Peyer's patch (tissue), 4 donors: Measurements from ENCODE around the gene DVL3. TPM values are rescaled to one million over a fixed set of nuclear protein-coding genes. Genes with fewer than 3 reads are reported as not detected.

Experiments used
- DNase-seq, 3 donors: peaks; one replicate each; pipeline ENCODE4 v3.0.0-alpha.2; 2017 to 2019
- H3K27ac ChIP-seq, 4 donors: fragments of 200-600 bp; sonication (generic); one replicate each; pipeline ENCODE4 v1.5.1; 2016 to 2019
- H3K27me3 ChIP-seq, 2 donors: fragments of 200-600 bp; sonication (generic); one replicate each; pipeline ENCODE4 v1.5.1; 2019
- H3K36me3 ChIP-seq, 3 donors: fragments of 200-600 bp; sonication (generic); one replicate each; pipeline ENCODE4 v1.5.1; 2016 to 2019
- H3K4me1 ChIP-seq, 4 donors: fragments of 200-600 bp; sonication (generic); one replicate each; pipeline ENCODE4 v1.5.1; 2016 to 2019
- H3K4me3 ChIP-seq, 4 donors: fragments of 200-600 bp; sonication (generic); 1 replicate in 3 of 4; 2 replicates in 1 of 4; pipeline ENCODE4 v1.5.1; 2016 to 2019; ENCODE audit warnings: mild to moderate bottlenecking in 1 of 4
- H3K9me3 ChIP-seq, 4 donors: fragments of 200-600 bp; sonication (generic); one replicate each; pipeline ENCODE4 v1.5.1; 2016 to 2019; ENCODE audit warnings: mild to moderate bottlenecking in 1 of 4
- POLR2A ChIP-seq, 2 donors: fragments of 450-650 bp; IDR thresholded peaks; one replicate each; pipeline ENCODE4 v1.5.1; 2017; ENCODE audit warnings: antibody characterized with exemption in 2 of 2, mild to moderate bottlenecking in 2 of 2, moderate library complexity in 2 of 2
- total RNA-seq, 4 donors: library from RNA; depleted of rRNA; stranded (reverse); fragments of >200 nt; gene quantifications; one replicate each; pipeline ENCODE4 v1.1.0, GENCODE V29; 2016
- TF ChIP-seq, protein P1 (sequence below), 6 experiments: fragments of 450-650 bp in 4 of 6; fragments of 200-600 bp in 2 of 6; sonication (generic) in 1 of 6; IDR thresholded peaks; one replicate each; pipeline ENCODE4 v1.5.1; 2017 to 2019; ENCODE audit warnings: antibody characterized with exemption in 6 of 6, mild to moderate bottlenecking in 3 of 6, moderate library complexity in 1 of 6

Gene DVL3
- total RNA-seq, 4 donors from 2014 or later = 65.3 to 90.6 (median 76.7) TPM

GRCh38 chr3:184200825-184201224 is 45.6 kb downstream of the DVL3 start:
- TF ChIP-seq POLR2A (IDR thresholded peaks at IDR 0.05) = no peak
- TF ChIP-seq, protein P1, sequence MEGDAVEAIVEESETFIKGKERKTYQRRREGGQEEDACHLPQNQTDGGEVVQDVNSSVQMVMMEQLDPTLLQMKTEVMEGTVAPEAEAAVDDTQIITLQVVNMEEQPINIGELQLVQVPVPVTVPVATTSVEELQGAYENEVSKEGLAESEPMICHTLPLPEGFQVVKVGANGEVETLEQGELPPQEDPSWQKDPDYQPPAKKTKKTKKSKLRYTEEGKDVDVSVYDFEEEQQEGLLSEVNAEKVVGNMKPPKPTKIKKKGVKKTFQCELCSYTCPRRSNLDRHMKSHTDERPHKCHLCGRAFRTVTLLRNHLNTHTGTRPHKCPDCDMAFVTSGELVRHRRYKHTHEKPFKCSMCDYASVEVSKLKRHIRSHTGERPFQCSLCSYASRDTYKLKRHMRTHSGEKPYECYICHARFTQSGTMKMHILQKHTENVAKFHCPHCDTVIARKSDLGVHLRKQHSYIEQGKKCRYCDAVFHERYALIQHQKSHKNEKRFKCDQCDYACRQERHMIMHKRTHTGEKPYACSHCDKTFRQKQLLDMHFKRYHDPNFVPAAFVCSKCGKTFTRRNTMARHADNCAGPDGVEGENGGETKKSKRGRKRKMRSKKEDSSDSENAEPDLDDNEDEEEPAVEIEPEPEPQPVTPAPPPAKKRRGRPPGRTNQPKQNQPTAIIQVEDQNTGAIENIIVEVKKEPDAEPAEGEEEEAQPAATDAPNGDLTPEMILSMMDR (IDR thresholded peaks at IDR 0.05) = no peak
- H3K4me1 ChIP-seq = no peaks in the 10 kb centered on the region
- no peaks in the 10 kb centered on the region for H3K9me3 ChIP-seq
- H3K4me3 ChIP-seq = no peak overlapping the region
- no peak overlapping the region for H3K27ac ChIP-seq
- H3K36me3 ChIP-seq = peaks cover 0 to 7% (median 0%) of the 10 kb centered on the region in 3 donors
- H3K27me3 ChIP-seq = no peaks in the 10 kb centered on the region
- no peak for DNase-seq

DNA sequence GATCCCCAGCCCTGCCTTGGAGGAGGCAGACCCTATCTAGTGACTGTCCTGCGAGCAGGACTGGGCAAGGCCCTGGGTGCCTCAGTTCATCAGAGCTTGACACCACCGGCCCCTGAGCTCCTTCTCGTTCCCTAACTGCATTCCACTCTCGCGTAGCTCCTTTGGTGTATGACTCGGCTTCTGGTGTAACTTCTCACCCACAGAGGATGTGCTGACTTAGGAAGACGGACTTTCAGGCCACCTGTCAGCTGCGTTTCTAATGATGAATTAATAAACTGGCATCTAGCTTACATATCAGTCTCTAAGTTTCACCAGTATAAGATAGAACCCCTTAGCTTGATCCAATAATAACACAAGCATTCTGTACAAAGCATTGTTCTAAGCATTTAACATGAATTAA is 48.3 kb downstream of the DVL3 start:
- Histone ChIP-seq H3K27me3 (no peaks in the 10 kb centered on the region), H3K27ac (no peak overlapping the region), H3K36me3 (no peaks in the 10 kb centered on the region)

DNA sequence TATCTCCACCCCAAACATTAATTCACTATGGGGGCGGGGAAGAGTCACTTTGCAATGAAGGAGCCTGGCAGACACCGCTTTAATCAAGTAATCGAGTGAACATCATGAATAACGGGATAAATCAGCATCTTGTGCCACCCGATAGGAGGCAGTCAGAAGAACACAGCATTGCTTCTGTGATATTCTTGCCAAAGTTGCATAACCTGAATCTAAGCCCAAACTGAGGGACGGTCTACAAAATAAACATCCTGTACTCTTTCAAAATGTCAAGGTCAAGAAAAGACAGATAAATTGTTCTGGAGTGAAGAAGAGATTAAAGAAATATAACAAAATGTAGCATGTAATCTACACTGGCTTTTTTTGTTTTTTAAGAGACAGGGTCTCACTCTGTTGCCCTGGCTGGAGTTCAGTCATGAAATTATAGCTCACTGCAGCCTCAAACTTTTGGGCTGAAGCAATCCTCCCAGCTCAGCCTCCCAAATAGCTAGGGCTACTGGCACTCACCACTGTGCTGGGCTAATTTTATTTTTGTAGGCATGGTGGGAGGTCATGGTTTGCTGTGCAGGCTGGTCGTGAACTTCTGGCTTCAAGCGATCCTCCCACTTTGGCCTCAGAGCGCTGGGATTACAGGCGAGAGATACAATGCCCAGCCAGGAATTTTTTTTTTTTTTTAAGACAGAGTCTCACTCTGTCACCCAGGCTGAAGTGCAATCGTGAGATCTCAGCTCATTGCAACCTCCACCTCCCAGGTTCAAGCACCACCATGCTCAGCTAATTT is 54.2 kb downstream of the DVL3 start:
- no peaks in the 10 kb centered on the region for H3K36me3 ChIP-seq
- H3K27me3 ChIP-seq = no peaks in the 10 kb centered on the region
- H3K4me1 ChIP-seq = no peaks in the 10 kb centered on the region
- TF ChIP-seq, protein P1 (IDR thresholded peaks at IDR 0.05) = no peak
- no peak for DNase-seq
- H3K9me3 ChIP-seq = no peaks in the 10 kb centered on the region
- H3K4me3 ChIP-seq = no peak overlapping the region
- H3K27ac ChIP-seq = no peak overlapping the region

More for the DNA sequence above, 48.3 kb downstream of the DVL3 start:
- Histone ChIP-seq H3K4me1 (no peaks in the 10 kb centered on the region), H3K4me3 (no peak overlapping the region), H3K9me3 (no peaks in the 10 kb centered on the region)
- TF ChIP-seq, protein P1 (IDR thresholded peaks at IDR 0.05) = no peak
- no peak for TF ChIP-seq POLR2A (IDR thresholded peaks at IDR 0.05)
- no peak for DNase-seq

DNA sequence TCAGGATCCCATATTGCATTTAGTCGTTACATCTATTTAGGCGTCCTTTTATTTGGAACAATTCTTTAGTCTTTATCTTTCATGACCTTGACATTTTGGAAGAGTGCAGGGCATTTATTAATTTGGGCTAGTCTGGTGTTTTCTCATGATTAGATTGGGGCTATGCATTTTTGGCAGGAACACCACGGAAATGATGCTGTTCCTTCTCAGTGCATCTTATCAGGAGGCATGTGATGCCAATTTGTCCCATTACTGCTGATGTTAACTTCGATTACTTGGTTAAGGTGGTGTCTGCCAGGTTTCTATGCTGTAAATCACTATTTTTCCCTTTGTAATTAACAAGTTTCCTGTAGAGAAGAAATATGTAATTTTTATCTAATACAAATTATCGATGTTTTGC is 56.1 kb downstream of the DVL3 start:
- Histone ChIP-seq H3K36me3 (no peaks in the 10 kb centered on the region), H3K27me3 (no peaks in the 10 kb centered on the region), H3K4me3 (no peak overlapping the region), H3K27ac (no peak overlapping the region), H3K9me3 (no peaks in the 10 kb centered on the region), H3K4me1 (no peaks in the 10 kb centered on the region)
- TF ChIP-seq, protein P1 (IDR thresholded peaks at IDR 0.05) = no peak
- TF ChIP-seq POLR2A (IDR thresholded peaks at IDR 0.05) = no peak
- DNase-seq = no peak

DNA sequence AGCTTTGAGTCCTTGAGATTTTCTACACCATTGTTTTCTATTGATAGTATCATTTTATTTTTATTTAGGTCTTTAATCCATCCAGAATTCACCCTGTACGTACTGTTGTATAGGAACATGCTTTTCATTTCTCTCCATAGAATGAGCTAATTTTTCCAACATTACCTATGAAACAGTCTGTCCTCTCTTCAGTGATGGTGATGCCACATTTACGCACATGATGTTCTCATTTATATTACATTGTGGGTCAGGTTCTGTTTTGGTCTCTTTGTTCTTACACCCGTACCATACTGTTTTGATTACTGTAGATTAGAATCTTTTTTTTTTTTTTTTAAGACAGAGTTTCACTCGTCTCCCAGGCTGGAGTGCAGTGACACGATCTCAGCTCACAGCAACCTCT is 56.5 kb downstream of the DVL3 start:
- no peaks in the 10 kb centered on the region for H3K4me1 ChIP-seq
- no peaks in the 10 kb centered on the region for H3K9me3 ChIP-seq
- H3K36me3 ChIP-seq = no peaks in the 10 kb centered on the region
- H3K27me3 ChIP-seq = no peaks in the 10 kb centered on the region
- H3K4me3 ChIP-seq = no peak overlapping the region
- no peak overlapping the region for H3K27ac ChIP-seq
- TF ChIP-seq, protein P1 (IDR thresholded peaks at IDR 0.05) = no peak
- no peak for TF ChIP-seq POLR2A (IDR thresholded peaks at IDR 0.05)
- DNase-seq = no peak
